Activated CD4-positive, alpha-beta T cell treated with anti-CD3 and anti-CD28 coated beads, Interleukin-2, amount 50 U/mL, for 1 hour (primary cell): Measurements from ENCODE around the gene RBMS1.

Source experiments
- DNase-seq: peaks from one replicate; pipeline ENCODE4 v3.0.0-alpha.2; 2020

RBMS1 gene

DNA sequence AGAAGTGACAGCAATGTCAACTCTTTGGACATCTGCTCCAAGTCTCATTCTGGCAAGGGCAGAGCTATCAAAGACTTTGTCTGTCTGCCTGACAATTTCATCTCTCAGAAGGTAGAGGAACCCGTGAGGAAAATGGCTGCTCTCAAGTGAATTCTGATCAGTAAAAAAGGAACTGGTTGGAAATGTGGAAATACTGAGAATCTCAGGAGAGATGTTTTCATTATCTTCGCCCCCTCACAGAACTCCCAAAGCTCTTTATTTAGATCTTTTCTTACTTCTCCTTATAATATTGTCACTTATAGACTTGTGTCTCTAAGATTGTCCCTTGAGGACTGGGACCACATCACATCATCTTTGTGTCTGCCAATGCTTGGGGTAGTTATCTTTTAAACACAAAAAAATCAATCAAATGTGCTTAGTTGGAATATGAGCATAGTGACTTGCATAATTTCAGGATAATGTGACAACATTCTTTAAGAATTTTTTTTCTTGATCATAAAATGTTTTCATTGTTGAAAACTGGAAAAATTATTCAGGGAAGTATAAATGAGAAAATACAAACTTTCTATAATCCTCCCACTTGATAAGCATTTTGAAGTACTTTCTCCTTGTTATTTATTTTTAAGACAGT lies 225.3 kb downstream of the RBMS1 start:
- no peak for DNase-seq

DNA sequence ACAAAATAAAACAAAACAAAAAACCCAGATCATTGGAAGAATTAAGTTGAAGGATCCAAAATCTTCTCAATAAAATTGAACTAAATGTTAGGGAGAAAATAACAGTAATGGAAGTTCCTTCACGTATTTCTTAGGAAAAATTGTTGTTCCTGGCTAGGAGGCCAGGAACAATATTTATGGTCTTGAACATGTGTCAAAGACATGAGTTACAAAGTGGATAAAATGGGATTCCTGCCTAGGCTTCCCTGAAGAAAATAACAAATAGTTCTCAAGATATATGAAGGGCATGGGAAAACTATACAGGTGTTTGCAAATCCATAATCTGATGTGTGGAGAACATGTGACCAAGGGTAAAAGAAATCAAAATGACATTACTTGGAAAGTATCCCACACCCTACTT lies 225.9 kb downstream of the RBMS1 start:
- no peak for DNase-seq

DNA sequence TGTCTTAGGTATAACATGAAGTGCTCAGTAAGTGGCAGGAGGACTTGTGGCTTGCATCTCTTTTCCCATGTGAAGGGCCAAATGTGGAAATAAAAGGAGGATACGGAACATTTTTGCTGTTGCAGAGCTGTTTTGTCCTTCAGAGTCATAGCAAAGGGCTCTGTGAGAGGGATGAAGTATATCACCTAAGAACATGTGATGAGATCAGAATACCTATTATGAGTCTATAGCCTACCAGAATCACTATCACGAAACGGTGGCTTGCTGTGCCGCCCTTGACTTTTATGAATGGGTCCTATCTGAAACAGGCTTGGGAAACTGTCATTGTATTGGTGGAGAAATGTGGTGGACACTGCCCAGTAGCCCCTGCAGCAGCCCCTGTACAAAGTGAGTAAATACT lies 226.6 kb downstream of the RBMS1 start:
- DNase-seq: no peak

DNA sequence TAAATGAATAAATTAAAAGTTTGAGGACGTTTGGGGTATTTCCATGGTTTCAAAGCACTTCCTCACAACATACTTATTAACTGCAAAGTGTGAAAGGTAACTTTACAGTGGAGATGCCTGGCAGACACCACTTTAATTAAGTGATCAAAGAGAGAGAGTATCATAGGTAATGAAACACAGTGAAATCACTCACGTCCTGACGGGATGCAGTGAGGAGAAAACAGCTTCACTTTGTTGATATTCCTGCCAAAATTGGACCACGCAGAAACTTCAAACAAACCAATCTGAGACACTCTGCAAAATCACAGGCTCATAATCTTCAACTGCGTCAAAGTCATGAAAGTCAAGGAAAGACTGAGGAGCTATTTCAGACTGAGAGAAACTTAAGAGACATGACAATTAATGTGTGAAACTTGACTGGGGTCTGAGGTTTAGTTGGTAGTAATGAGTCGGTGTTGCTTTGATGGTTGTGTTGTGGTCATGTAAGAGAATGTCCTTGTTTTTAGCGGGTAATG lies 227.5 kb downstream of the RBMS1 start:
- DNase-seq: no peak

DNA sequence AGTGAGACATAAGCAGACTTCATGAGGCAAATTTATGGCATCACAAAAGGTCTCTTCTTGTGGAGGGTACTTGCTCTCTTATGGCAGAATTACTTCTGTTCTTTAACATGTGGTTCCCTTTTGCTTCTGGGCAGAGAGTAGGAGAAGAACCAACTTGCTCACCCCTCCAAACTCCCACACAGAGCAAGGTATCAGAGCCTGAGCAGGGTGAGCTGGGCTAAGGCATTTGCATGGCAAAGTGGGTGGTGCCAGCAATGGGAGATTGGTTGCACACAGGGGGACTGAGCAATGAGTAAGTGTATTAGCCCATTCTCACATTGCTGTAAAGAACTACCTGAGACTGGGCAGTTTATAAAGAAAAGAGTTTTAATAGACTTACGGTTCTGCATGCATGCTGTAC lies 229.3 kb downstream of the RBMS1 start:
- no peak for DNase-seq

DNA sequence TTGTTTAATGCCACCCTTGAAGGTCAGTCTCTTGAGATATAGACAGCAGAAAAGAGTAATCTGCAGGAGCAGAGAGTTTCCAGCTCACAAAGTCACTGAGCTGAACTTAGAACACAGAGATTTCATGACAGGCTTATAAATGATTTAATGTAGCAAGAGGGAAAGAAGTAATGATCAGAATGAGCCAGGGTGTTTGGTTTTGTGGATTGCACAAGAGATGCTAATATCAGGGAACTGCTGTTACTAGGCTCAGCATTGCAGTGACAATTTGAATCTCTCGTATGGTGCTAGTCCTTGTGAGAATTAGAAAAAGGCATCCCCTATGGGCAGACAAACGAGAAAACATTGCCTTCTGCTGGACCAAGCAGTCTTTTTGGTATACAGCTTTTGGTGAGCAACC lies 231.9 kb downstream of the RBMS1 start:
- DNase-seq: no peak

DNA sequence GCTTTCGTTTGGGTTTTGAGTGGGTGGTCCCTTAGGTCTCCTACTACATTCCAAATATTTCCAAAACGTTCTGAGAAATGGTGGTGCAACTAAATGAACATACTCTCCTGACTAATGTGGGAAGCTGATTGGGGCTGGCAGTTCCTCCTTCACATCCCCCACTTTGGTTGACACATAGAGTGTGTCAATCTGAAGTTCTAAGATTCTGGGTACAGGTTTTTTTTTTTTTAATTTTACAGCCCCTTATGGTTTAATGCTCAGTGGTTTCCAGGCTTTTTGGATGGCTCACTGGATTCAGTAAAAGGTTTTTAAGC lies 235.2 kb downstream of the RBMS1 start:
- no peak for DNase-seq

DNA sequence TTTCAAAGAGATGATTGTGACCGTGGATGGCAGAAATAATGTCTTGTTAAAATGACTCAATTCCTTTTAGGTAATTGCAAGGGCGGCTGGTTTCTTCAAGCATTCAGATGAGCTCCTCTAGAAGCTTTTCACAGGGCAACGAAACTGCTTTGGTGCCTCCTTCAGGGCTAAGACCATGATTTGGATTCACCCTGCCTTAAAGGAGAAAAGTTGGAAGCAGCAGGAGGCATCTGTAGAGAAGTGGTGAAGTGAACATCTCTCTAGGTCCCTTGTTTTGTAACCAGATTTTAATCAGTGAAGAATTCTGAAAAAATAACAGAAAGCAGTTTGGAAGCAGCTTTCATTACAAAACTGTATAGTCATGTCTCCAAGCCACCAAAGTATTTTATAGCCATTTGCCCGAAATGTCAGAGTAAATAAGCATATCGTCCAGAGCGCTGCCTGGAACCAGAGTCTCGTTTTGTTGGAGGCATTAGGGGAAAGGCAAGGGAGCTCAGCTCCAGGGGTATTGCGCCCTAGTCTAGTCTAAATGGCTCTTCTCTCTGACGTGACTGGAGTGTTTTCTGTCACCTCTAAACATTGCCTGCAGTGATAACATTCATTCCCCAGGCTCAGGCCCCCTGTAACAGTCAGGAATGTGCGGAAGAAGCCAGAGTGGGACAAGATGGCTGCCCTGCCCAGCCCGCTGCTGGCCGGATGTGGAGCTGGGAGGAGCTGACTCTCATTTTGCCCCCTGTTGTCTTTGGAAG lies 235.7 kb downstream of the RBMS1 start:
- no peak for DNase-seq

DNA sequence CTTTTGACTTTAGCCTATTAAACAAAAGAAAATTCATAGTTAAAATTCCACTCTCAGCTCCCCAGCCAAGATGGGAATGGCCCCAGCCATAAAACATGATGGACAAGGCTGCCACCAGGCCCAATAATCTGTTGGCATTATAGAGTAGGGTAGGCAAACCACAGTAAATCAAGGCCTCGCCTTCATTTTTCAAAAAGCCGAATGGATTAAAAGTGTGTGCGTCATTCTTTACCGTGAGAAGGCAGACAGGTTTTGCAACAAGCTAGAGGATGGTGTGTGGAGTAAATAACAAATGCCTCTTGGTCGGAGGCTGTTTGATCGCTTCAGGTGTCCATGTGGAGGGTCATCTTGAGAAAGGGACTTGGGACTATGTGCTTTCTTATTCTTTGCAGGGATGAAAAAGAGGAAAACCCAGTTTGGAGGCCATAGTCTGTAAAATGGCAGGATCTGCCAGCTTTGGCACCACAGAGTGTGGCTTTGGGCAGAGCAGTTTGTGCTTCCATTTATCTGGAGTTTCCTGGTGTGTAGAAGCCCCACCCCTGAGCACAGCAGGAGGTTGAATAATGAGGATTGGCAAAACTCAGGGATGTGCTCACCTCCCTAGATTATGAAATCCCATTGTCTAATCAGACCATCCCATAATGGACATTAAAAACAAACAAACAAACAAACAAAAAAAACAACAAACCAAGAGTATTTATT lies 236.4 kb downstream of the RBMS1 start:
- DNase-seq: no peak

DNA sequence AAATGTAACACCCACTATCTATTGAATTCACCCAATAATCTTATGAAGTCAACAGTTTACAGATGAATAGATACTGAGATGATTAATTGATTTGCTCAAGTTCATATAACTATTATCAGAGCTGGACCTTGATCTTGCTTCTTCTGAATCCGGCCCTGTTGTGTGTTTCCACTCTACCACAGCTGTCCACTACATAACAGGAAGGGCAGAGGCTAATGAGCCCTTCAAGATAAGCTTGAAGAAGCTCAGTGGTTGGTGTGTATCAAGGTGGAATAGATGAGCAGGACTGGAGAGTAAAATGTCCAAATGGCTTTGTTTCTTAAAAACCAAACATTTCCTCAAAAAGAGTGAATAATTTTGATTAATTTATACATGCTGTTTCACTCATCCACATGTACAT lies 237.1 kb downstream of the RBMS1 start:
- no peak for DNase-seq

DNA sequence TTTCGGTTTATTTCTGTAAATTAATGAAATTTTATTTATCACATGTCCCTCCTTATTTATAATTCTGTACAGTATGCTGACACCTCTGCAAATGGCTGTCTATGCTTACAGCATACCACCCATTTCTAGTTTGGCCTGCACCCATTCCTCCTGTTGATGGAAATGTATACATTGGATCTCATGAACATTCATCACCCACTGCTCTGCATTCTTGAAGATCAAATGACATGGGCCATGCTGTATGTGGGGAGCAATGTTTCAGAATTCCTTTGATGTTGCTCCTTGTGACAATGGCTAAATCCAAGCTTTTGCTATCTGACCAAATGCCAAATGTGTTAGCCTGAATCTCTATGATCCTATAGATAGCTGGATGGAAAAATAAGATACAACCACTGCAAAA lies 238.2 kb downstream of the RBMS1 start:
- no peak for DNase-seq

DNA sequence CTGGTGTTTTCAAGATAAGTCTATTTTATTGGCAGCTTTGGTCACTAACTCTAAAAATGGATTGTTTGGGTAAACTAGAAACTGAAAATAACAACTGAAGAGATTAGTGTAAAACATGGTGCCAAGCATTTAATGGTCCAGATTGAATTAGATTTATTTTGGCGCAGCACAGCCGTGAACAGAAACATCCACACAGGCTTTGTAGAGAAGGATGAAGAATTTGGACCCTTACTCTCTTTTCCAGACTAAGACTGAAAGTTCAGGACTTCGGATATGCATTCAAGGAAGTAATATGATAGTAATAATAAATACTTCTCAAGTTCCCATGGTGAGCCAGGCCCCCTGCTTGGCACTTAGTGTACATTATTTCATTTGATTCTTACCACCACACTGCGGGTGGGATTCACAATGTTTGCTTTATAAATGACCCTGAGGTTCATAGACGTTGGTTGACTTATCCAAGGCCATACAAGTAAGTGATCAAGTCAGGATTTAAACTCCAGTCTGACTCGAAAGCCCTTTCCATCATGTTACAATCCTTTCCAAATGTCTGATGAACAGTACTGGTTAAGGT lies 239.3 kb downstream of the RBMS1 start:
- no peak for DNase-seq

DNA sequence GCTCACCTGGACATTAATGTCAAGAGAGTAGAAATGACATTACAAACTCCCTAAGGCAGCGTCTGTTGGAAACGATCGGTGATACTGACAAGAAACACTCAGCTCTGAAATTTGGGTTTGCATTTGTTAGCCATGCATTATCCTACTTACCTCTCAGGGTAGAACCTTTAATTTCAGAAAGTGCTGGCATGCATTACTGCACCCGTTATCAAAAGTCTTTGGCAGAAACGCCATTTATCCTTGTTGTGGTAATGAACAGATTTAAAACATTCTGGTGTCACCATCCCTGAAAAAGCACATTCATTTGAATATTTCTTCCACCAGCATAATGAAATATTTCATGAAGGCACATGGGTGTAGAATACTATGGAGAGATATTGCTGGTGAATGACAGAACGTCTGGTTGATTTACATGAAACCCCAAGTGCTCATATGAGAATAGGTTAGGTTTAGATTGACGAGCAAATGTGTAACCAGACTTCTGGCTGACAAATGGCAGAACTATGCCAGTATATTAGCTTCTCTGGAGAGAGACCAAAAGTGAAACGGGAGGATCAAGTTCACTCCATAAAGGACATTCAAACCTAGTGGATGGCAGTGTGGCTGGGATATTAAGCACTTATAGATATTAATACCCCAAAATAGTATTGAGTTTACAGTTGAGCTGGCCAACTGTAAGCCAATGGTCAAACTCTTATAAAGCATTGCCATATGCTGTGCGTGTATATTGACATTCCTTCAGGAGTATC lies 240.0 kb downstream of the RBMS1 start:
- no peak for DNase-seq

DNA sequence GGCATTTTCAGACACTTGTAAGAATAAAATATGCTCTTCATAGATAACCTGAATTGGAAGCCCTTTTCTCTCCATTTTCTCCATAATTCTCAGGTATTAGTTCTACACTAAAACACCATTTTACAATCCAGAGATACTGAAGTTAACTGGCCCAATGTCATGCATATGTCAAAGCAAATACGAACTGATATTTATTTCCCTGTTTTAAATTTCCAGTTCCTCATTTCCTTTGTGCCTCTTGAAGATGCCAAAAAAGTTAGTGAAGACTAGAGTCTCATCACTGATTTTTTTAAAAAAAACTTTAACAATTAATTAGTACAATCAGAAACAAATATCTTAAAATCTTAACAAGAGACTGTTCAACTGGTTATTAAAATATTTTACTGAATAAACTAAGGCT lies 240.7 kb downstream of the RBMS1 start:
- no peak for DNase-seq

DNA sequence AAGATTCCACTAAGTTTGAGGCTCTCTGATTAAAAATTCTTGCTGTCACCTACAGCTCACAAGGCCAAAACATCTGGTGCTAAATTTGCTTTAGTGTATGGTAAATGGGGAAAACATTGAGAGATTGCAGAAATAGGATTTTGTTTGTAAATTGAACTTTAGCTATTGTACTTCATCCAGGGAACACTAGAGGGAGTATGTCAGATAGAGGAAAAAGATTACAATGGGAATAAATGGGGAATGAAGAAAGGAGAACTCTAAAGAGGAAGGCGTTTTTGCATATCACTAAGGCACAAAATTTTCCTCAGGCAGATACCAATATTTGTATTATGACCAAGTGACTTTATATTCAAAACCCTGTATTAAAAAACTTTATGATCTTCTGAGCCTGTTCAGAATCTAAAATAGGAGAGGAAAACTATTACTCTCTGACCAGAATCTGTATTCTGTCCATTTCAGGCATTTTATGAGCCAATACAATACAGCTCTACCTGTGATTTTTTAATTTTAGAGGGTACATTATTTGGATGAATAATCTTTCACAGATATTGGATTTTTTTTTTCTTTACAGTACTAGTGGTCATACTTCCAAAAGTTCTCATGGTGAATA lies 241.2 kb downstream of the RBMS1 start:
- DNase-seq: no peak

DNA sequence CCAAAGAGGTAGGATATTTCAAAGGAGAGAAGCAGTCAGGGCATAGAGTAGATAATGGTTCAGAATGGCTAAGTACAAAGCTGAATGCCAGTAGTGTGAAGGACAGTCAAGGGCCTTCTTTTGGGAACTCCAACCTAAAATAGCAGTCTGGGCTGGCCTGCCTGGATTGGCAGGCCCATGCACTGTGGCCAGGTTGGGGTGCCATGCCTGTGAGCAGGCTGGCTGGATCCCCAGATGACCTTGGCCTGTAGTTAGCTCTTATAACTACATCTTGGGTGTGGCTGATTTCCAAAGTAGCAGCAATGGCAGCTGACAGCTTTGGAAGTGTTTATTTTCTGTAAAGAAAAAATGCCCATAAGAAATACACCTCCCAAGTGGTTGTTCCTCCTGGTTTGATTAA lies 242.0 kb downstream of the RBMS1 start:
- no peak for DNase-seq

DNA sequence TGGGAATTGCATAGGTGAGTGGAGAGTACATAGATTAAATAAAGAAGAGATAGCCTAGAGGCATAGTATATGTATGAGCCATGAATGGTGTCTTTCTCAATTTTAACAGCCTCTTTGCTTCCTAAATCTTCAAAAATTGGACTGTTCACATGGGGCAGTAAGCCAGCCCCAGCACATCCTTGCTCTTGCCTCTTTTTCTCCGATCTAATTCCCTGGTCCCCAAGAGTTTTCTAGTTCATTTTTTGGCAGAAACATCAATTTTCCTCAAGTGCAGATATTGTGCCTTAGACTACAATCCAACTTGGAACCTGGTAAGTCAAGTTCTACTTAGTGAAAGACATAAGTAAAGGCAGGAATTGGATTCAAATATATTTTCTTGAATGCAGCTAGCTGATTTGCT lies 243.7 kb downstream of the RBMS1 start:
- no peak for DNase-seq

DNA sequence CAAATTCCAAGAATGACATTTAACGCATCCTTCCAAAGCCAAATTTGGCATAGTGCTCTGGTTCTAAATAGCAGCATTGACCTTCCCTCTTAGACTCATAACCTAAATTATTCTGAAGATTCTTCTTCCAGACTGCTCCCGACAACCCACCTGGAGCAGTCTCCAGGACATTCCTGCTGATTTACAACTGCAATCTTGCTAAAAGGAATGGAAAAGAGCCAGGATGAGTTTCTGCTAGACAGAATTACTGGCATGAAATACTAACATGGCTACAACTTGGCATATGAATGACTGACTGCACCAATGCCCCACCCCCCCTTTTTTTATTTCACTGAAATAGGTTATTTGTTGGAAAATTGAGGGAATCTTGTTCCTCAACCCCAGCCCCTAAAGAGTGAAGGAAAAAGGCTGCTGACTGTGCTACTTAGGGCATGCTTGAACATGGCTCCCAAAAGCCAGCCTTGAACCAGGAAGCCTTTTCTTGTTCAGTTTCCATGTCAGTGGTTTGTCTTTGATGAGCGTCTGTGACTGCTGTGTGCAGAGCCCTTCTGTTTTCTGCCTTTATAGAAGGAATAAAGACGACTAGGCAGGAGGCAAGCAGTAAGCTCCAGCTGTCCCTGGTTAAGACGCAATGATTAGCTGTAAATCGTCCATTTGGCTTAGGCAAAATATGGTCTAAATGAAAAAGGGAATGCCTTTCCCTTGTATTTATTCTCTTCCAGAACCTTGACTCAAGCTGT lies 246.1 kb downstream of the RBMS1 start:
- DNase-seq: no peak

DNA sequence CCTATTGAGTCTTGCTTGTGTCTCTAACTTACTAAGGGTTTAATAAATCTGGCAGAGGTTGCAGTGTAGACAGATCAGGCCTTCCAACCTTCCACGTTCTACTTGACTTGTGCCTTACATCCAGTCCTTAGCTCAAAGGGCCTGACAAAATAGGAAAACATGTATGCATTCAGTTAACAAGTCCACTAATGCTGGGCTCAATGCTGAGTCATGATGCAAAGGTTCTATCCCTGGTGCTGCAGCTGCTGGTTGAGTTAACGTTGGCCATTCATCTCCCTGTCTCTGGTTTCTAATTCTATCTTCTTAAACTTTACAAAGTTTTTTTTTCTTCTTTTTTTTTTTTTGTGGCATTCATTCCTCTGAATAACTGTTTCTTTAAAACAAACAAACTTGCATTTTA lies 247.3 kb downstream of the RBMS1 start:
- no peak for DNase-seq

DNA sequence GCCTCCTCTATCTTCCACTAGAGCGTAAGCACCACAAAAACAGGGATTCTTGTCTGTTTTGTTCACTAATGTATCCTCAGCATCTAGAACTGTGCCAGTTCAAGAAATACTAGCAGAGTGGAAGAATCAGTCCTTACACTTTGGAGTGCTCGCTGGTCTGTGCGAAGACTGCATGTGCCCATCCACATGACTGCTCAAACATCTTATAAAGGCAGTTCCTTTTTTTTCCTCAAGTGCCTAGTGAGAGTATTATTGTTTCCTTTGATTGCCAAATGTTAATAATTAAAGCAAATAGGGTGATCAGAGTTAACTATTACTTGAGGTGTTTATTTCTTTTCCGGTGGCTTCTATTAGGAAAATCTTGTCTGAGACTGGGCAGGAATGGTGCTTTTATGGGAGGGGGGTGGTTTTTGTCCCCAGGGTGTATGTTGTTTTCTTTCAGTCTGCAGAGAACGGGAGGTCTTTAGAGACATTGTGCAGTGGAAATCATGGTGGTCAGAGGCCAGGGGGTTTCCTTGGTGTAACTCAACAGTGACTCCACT lies 247.9 kb downstream of the RBMS1 start:
- DNase-seq: no peak

DNA sequence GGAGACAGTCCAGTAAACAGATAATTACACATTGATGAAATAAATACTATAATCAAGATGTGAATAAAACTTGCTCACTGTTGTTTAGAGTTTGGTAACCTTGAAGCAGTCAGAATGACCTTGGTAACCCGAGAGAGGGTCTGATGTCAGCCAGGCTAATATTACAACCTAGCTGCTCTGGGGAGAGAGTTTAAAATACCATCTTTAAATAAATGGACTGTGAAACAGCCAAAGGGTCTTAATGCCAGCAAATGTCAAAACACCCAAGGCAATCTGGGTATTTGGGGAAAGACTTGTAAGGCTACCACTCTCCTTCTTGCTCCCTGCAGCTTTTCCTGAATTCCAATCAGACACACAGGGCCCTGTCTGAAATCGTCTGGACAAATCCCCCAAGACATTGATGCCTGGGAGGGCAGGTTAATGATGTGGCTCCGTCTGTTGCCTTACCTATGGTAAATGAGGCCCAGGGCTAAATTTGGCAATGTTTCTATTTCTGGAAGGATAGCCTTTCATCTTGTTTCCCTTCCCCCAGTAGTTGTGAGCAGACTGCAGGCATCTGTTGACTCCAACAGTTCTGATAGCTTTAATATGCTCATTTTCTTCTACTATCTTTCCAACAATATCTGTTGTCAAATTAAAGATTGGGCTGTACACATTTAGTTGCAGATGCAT lies 250.6 kb downstream of the RBMS1 start:
- no peak for DNase-seq
